Adrenal gland (tissue), 12 donors: Measurements from ENCODE around the gene RAB40C. TPM values are rescaled to one million over a fixed set of nuclear protein-coding genes. Genes with fewer than 3 reads are reported as not detected.

Experiments used
- DNase-seq, 7 donors: peaks; one replicate each; pipeline ENCODE4 v3.0.0-alpha.2; 2019 to 2020
- H3K27ac ChIP-seq, 5 donors: fragments of 200-600 bp; sonication (generic) in 4 of 5; 1 replicate in 3 of 5; 2 replicates in 2 of 5; pipeline versions ENCODE4 v1.5.1 to v1.8.0; 2016 to 2020; ENCODE audit warnings: mild to moderate bottlenecking in 1 of 5
- H3K27me3 ChIP-seq: fragments of 200-600 bp; 2 replicates; pipeline ENCODE4 v1.8.0; 2021
- H3K36me3 ChIP-seq, 2 donors: fragments of 200-600 bp; replicated peaks in 1 of 2; 1 replicate in 1 of 2; 2 replicates in 1 of 2; pipeline versions ENCODE4 v1.5.1 to v1.8.0; 2018 to 2022
- H3K4me1 ChIP-seq, 2 donors: fragments of 200-600 bp; replicated peaks in 1 of 2; 1 replicate in 1 of 2; 2 replicates in 1 of 2; pipeline versions ENCODE4 v1.5.1 to v1.8.0; 2018 to 2021
- H3K4me3 ChIP-seq, 4 donors: fragments of 200-600 bp; sonication (generic) in 3 of 4; one replicate each; pipeline ENCODE4 v1.5.1; 2016 to 2018
- H3K9me3 ChIP-seq, 3 donors: fragments of 200-600 bp; sonication (generic) in 1 of 3; replicated peaks in 1 of 3; 1 replicate in 2 of 3; 2 replicates in 1 of 3; pipeline versions ENCODE4 v1.5.1 to v1.8.0; 2016 to 2021
- CTCF ChIP-seq, 6 experiments: fragments of 450-650 bp in 4 of 6; fragments of 200-600 bp in 2 of 6; sonication (generic) in 1 of 6; IDR thresholded peaks; 1 replicate in 5 of 6; 2 replicates in 1 of 6; pipeline versions ENCODE4 v1.5.1 to v1.8.0; 2016 to 2021; ENCODE audit warnings: antibody characterized with exemption in 6 of 6, mild to moderate bottlenecking in 2 of 6, moderate library complexity in 1 of 6
- POLR2A ChIP-seq, 2 donors: fragments of 450-650 bp; IDR thresholded peaks; one replicate each; pipeline ENCODE4 v1.6.1; 2017; ENCODE audit warnings: antibody characterized with exemption in 2 of 2, mild to moderate bottlenecking in 2 of 2, moderate library complexity in 1 of 2
- WGBS, 4 donors: extraction: QIAGEN DNeasy Blood & Tissue Kit in 2 of 4; methylation state at CpG; one replicate each; pipeline versions ENCODE4 v1.1.5 to v1.1.7; 2013 to 2017; 5-methylcytosine and 5-hydroxymethylcytosine counted together
- intact Hi-C, 2 donors: fragments of 100-400 bp; cut with DNase I; formaldehyde crosslinking; loops; one replicate each; pipeline versions ENCODE4 v1.14.1 to v1.15.0; 2022 to 2023
- polyA plus RNA-seq, 3 donors: library from polyadenylated mRNA; stranded (reverse); fragments of 200-250 nt in 2 of 3; fragments of 350-450 nt in 1 of 3; fragmentation: Illumina TruSeq in 1 of 3; extraction: RNeasy Lipid Tissue Mini Kit (QIAGEN cat#74804) in 1 of 3; gene quantifications; one replicate each; pipeline ENCODE4 v1.2.3, GENCODE V29; 2013 to 2014
- total RNA-seq, 9 donors: library from RNA; depleted of rRNA in 4 of 9; stranded (reverse); fragments of >200 nt in 4 of 9; fragments of 120-200 nt in 1 of 9; fragmentation: NEBNext Ultra II Directional in 1 of 9; extraction: Animal tissue kit (Norgen Biotek cat#: 25700) in 1 of 9; gene quantifications; one replicate each; pipeline versions ENCODE4 v1.1.0 to v1.2.4, GENCODE V29; 2013 to 2023
- donor health status: healthy with polysubstance abuse.
- donor health status: Bipolar disorder and iron deficiency.
- donor health status: DM: yes; HTN: yes; CAD: no.
- donor health status: DM: no; HTN: no; CAD: no.
- donor health status: DM: no; HTN: no; CAD: no.
- donor health status: DM: yes; HTN: yes; CAD: no.

Gene RAB40C
- total and polyA plus RNA-seq, 12 donors, result 2.3 to 36.2 (median 15.8) TPM

DNA sequence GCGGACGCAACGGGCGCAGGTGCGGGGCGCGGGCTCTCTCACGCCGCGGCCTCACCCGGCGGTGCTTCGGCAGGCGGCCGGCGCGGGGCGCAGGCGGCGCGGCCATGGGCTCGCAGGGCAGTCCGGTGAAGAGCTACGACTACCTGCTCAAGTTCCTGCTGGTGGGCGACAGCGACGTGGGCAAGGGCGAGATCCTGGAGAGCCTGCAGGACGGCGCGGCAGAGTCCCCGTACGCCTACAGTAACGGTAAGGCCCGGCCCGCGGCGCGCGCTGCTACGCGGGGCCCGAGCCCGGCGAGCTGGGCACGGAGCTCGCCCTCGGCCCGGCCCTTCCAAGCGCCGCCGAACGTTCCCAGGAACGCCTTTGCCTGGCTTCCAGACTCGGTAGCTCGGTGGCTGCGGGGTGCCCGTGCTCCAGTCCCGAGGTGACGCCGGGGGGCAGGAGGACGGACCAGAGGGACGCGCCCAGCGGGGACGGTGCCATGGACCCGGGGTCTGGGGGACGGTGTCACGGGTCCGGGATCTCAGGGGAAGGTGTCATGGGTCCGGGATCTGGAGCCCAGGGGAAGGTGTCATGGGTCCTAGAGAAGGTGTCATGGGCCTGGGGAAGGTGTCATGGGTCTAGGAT lies 435 bp downstream of the RAB40C start:
- Histone ChIP-seq H3K27ac (peak overlapping the region in 4 of 5 donors; percentile 60 to 100 (median 79)), H3K27me3 (no peaks in the 10 kb centered on the region), H3K36me3 (no peaks in the 10 kb centered on the region), H3K9me3 (no peaks in the 10 kb centered on the region), H3K4me3 (peak overlapping the region; percentile 49 to 94 (median 83)), H3K4me1 (peaks cover 24 to 37% of the 10 kb centered on the region in 2 donors)
- DNase-seq, result peak in 6 of 7 donors; percentile 43 to 73 (median 64)
- intact Hi-C loops, result no loop called here
- 1 to 14% (median 1%) methylated on average over 7 to 71 of the region's 71 CpGs; no CpG with 5 or more reads in 1 of the 4 donors for WGBS, 4 donors
- TF ChIP-seq POLR2A (IDR thresholded peaks at IDR 0.05) (peak; percentile 46 to 56), CTCF (IDR thresholded peaks at IDR 0.05) (no peak)

DNA sequence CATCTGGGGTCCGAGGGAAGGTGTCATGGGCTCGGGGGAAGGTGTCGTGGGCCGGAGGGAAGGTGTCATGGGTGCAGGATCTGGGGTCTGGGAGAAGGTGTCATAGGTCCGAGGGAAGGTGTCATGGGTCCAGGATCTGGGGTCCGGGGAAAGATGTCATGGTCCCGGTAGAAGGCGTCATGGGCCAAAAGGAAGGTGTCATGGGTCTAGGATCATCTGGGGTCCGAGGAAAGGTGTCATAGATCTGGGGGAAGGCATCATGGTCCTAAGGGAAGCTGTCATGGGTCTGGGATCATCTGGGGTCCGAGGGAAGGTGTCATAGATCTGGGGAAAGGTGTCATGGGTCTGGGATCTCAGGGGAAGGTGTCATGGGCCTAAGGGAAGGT lies 942 bp downstream of the RAB40C start:
- H3K27ac ChIP-seq, result peak overlapping the region in 2 of 5 donors; percentile 75 to 100
- WGBS, 4 donors, result 30 to 57% (median 47%) methylated on average over 7 to 10 of the region's 10 CpGs
- intact Hi-C loops, result no loop called here
- H3K4me1 ChIP-seq, result peaks cover 24 to 37% of the 10 kb centered on the region in 2 donors
- no peaks in the 10 kb centered on the region for H3K27me3 ChIP-seq
- H3K4me3 ChIP-seq, result peak overlapping the region; percentile 49 to 94 (median 83)
- no peaks in the 10 kb centered on the region for H3K9me3 ChIP-seq
- DNase-seq, result peak in 1 of 7 donors; percentile 24
- TF ChIP-seq POLR2A (IDR thresholded peaks at IDR 0.05) (no peak), CTCF (IDR thresholded peaks at IDR 0.05) (no peak)
- H3K36me3 ChIP-seq, result no peaks in the 10 kb centered on the region

GRCh38 chr16:591231-591630 lies 1.4 kb downstream of the RAB40C start:
- no peak for DNase-seq
- intact Hi-C loops, result no loop called here
- H3K9me3 ChIP-seq, result no peaks in the 10 kb centered on the region

More at GRCh38 chr16:591231-591630, 1.4 kb downstream of the RAB40C start:
- H3K4me1 ChIP-seq, result peaks cover 24 to 37% of the 10 kb centered on the region in 2 donors
- TF ChIP-seq CTCF (IDR thresholded peaks at IDR 0.05), result no peak
- TF ChIP-seq POLR2A (IDR thresholded peaks at IDR 0.05), result no peak
- H3K36me3 ChIP-seq, result no peaks in the 10 kb centered on the region
- H3K27me3 ChIP-seq, result no peaks in the 10 kb centered on the region
- H3K4me3 ChIP-seq, result no peak overlapping the region
- 80 to 88% (median 85%) methylated on average over 8 of the region's 8 CpGs for WGBS, 4 donors
- no peak overlapping the region for H3K27ac ChIP-seq
